ENCODE results near the gene ZP2.

ZP2 gene

GRCh38 chr16:21218153-21218552 is 6.8 kb upstream of the ZP2 start:
- 83% methylated on average over 7 of the region's 7 CpGs for WGBS
- H2BK15ac ChIP-seq (ENCODE audit: low read depth, poor library complexity, severe bottlenecking): no peak overlapping the region
- DNase-seq: no peak
- H2BK120ac ChIP-seq (ENCODE audit: low read depth, low read length): no peak overlapping the region
- H3K23ac ChIP-seq (ENCODE audit: low read length in 2 of 2): no peak overlapping the region
- no peak overlapping the region for H3K4me2 ChIP-seq (ENCODE audit: low read length, poor library complexity, severe bottlenecking)
- no peak overlapping the region for H2BK12ac ChIP-seq (ENCODE audit: low read length in 2 of 2)
- no peaks in the 10 kb centered on the region for H3K36me3 ChIP-seq (ENCODE audit: control insufficient read depth in 1 of 2, insufficient read depth in 2 of 2, low read depth in 1 of 2, low read length in 2 of 2)
- H3K79me1 ChIP-seq (replicated peaks; ENCODE audit: low read length, poor library complexity, severe bottlenecking): no peaks in the 10 kb centered on the region
- H3K9me3 ChIP-seq (ENCODE audit: control insufficient read depth, low read length): peaks cover 3% of the 10 kb centered on the region
- no peak overlapping the region for H2BK5ac ChIP-seq (ENCODE audit: low read depth, low read length, poor library complexity, severe bottlenecking)
- no peak overlapping the region for H3K4ac ChIP-seq (ENCODE audit: low read depth in 1 of 2, low read length in 2 of 2)
- no peak overlapping the region for H4K91ac ChIP-seq (ENCODE audit: low read length)
- no peaks in the 10 kb centered on the region for H3K4me1 ChIP-seq (ENCODE audit: control insufficient read depth, insufficient read depth, low read depth, low read length)
- no peak overlapping the region for H3K18ac ChIP-seq (ENCODE audit: low read depth in 1 of 2, low read length in 2 of 2)
- no peak overlapping the region for H3K14ac ChIP-seq (ENCODE audit: low read length in 2 of 2)
- no peak overlapping the region for H2AK5ac ChIP-seq (ENCODE audit: low read length, severe bottlenecking)
- no peak overlapping the region for H3K9ac ChIP-seq (ENCODE audit: low read length)
- no peak overlapping the region for H4K8ac ChIP-seq (ENCODE audit: low read length)
- peaks cover 4 to 40% of the 10 kb centered on the region in 2 experiments for H3K27me3 ChIP-seq (ENCODE audit: control insufficient read depth in 1 of 2, insufficient read depth in 1 of 2, low read length in 2 of 2)
- no peak overlapping the region for H2AFZ ChIP-seq (ENCODE audit: low read depth, low read length)
- no peak overlapping the region for H3K4me3 ChIP-seq (ENCODE audit: insufficient read depth in 1 of 2, low read depth in 1 of 2, low read length in 2 of 2)
- H3K27ac ChIP-seq (ENCODE audit: low read length, poor library complexity, severe bottlenecking): no peak overlapping the region

- Histone ChIP-seq H4K91ac (ENCODE audit: low read length) (no peak overlapping the region), H3K27me3 (ENCODE audit: control insufficient read depth in 1 of 2, insufficient read depth in 1 of 2, low read length in 2 of 2) (peaks cover 4 to 34% of the 10 kb centered on the region in 2 experiments), H2BK15ac (ENCODE audit: low read depth, poor library complexity, severe bottlenecking) (no peak overlapping the region), H4K8ac (ENCODE audit: low read length) (no peak overlapping the region), H3K4me2 (ENCODE audit: low read length, poor library complexity, severe bottlenecking) (no peak overlapping the region), H3K9ac (ENCODE audit: low read length) (no peak overlapping the region), H2AFZ (ENCODE audit: low read depth, low read length) (no peak overlapping the region), H3K4ac (ENCODE audit: low read depth in 1 of 2, low read length in 2 of 2) (no peak overlapping the region), H3K79me1 (replicated peaks; ENCODE audit: low read length, poor library complexity, severe bottlenecking) (no peaks in the 10 kb centered on the region), H3K27ac (ENCODE audit: low read length, poor library complexity, severe bottlenecking) (no peak overlapping the region), H3K18ac (ENCODE audit: low read depth in 1 of 2, low read length in 2 of 2) (no peak overlapping the region), H3K4me1 (ENCODE audit: control insufficient read depth, insufficient read depth, low read depth, low read length) (no peaks in the 10 kb centered on the region), H2BK120ac (ENCODE audit: low read depth, low read length) (no peak overlapping the region), H3K9me3 (ENCODE audit: control insufficient read depth, low read length) (peaks cover 3% of the 10 kb centered on the region), H3K4me3 (ENCODE audit: insufficient read depth in 1 of 2, low read depth in 1 of 2, low read length in 2 of 2) (no peak overlapping the region), H2BK5ac (ENCODE audit: low read depth, low read length, poor library complexity, severe bottlenecking) (no peak overlapping the region), H2AK5ac (ENCODE audit: low read length, severe bottlenecking) (no peak overlapping the region), H3K23ac (ENCODE audit: low read length in 2 of 2) (no peak overlapping the region), H3K36me3 (ENCODE audit: control insufficient read depth in 1 of 2, insufficient read depth in 2 of 2, low read depth in 1 of 2, low read length in 2 of 2) (no peaks in the 10 kb centered on the region), H3K14ac (ENCODE audit: low read length in 2 of 2) (no peak overlapping the region), H2BK12ac (ENCODE audit: low read length in 2 of 2) (no peak overlapping the region)
- no peak for DNase-seq
- 100% methylated on average over 1 of the region's 2 CpGs for WGBS
Measured at GRCh38 chr16:21217121-21217520, 5.7 kb upstream of the ZP2 start.

GRCh38 chr16:21214086-21214485 is 2.7 kb upstream of the ZP2 start:
- no peak overlapping the region for H2BK15ac ChIP-seq (ENCODE audit: low read depth, poor library complexity, severe bottlenecking)
- no peak overlapping the region for H3K9ac ChIP-seq (ENCODE audit: low read length)
- DNase-seq: no peak
- H3K4me3 ChIP-seq (ENCODE audit: insufficient read depth in 1 of 2, low read depth in 1 of 2, low read length in 2 of 2): no peak overlapping the region
- no peak overlapping the region for H2BK12ac ChIP-seq (ENCODE audit: low read length in 2 of 2)
- no peak overlapping the region for H3K4ac ChIP-seq (ENCODE audit: low read depth in 1 of 2, low read length in 2 of 2)
- no peak overlapping the region for H3K23ac ChIP-seq (ENCODE audit: low read length in 2 of 2)
- H3K14ac ChIP-seq (ENCODE audit: low read length in 2 of 2): no peak overlapping the region
- H2BK5ac ChIP-seq (ENCODE audit: low read depth, low read length, poor library complexity, severe bottlenecking): no peak overlapping the region
- H4K91ac ChIP-seq (ENCODE audit: low read length): no peak overlapping the region
- no peak overlapping the region for H3K4me2 ChIP-seq (ENCODE audit: low read length, poor library complexity, severe bottlenecking)
- no peaks in the 10 kb centered on the region for H3K9me3 ChIP-seq (ENCODE audit: control insufficient read depth, low read length)
- 91% methylated on average over 3 of the region's 4 CpGs for WGBS
- H2BK120ac ChIP-seq (ENCODE audit: low read depth, low read length): no peak overlapping the region
- no peaks in the 10 kb centered on the region for H3K36me3 ChIP-seq (ENCODE audit: control insufficient read depth in 1 of 2, insufficient read depth in 2 of 2, low read depth in 1 of 2, low read length in 2 of 2)
- H4K8ac ChIP-seq (ENCODE audit: low read length): no peak overlapping the region
- peaks cover 21 to 46% of the 10 kb centered on the region in 2 experiments for H3K27me3 ChIP-seq (ENCODE audit: control insufficient read depth in 1 of 2, insufficient read depth in 1 of 2, low read length in 2 of 2)
- no peak overlapping the region for H2AFZ ChIP-seq (ENCODE audit: low read depth, low read length)
- no peak overlapping the region for H2AK5ac ChIP-seq (ENCODE audit: low read length, severe bottlenecking)
- H3K18ac ChIP-seq (ENCODE audit: low read depth in 1 of 2, low read length in 2 of 2): no peak overlapping the region
- no peaks in the 10 kb centered on the region for H3K79me1 ChIP-seq (replicated peaks; ENCODE audit: low read length, poor library complexity, severe bottlenecking)
- no peak overlapping the region for H3K27ac ChIP-seq (ENCODE audit: low read length, poor library complexity, severe bottlenecking)
- H3K4me1 ChIP-seq (ENCODE audit: control insufficient read depth, insufficient read depth, low read depth, low read length): no peaks in the 10 kb centered on the region

- Histone ChIP-seq H2BK15ac (ENCODE audit: low read depth, poor library complexity, severe bottlenecking) (no peak overlapping the region), H3K79me1 (replicated peaks; ENCODE audit: low read length, poor library complexity, severe bottlenecking) (no peaks in the 10 kb centered on the region), H2BK12ac (ENCODE audit: low read length in 2 of 2) (no peak overlapping the region), H3K4me2 (ENCODE audit: low read length, poor library complexity, severe bottlenecking) (no peak overlapping the region), H3K27me3 (ENCODE audit: control insufficient read depth in 1 of 2, insufficient read depth in 1 of 2, low read length in 2 of 2) (peaks cover 41 to 42% of the 10 kb centered on the region in 2 experiments), H3K36me3 (ENCODE audit: control insufficient read depth in 1 of 2, insufficient read depth in 2 of 2, low read depth in 1 of 2, low read length in 2 of 2) (no peaks in the 10 kb centered on the region), H2BK120ac (ENCODE audit: low read depth, low read length) (no peak overlapping the region), H2BK5ac (ENCODE audit: low read depth, low read length, poor library complexity, severe bottlenecking) (no peak overlapping the region), H2AK5ac (ENCODE audit: low read length, severe bottlenecking) (no peak overlapping the region), H3K4me3 (ENCODE audit: insufficient read depth in 1 of 2, low read depth in 1 of 2, low read length in 2 of 2) (no peak overlapping the region), H3K18ac (ENCODE audit: low read depth in 1 of 2, low read length in 2 of 2) (no peak overlapping the region), H4K91ac (ENCODE audit: low read length) (no peak overlapping the region), H3K9ac (ENCODE audit: low read length) (no peak overlapping the region), H3K27ac (ENCODE audit: low read length, poor library complexity, severe bottlenecking) (no peak overlapping the region), H3K4me1 (ENCODE audit: control insufficient read depth, insufficient read depth, low read depth, low read length) (no peaks in the 10 kb centered on the region), H3K14ac (ENCODE audit: low read length in 2 of 2) (no peak overlapping the region), H2AFZ (ENCODE audit: low read depth, low read length) (no peak overlapping the region), H3K4ac (ENCODE audit: low read depth in 1 of 2, low read length in 2 of 2) (no peak overlapping the region), H3K9me3 (ENCODE audit: control insufficient read depth, low read length) (no peaks in the 10 kb centered on the region), H4K8ac (ENCODE audit: low read length) (no peak overlapping the region), H3K23ac (ENCODE audit: low read length in 2 of 2) (no peak overlapping the region)
- 39% methylated on average over 2 of the region's 2 CpGs for WGBS
- DNase-seq: no peak
Measured at GRCh38 chr16:21208446-21209230, 2.7 kb downstream of the ZP2 start.

Data from mesenchymal stem cell (in vitro differentiated cells and primary cell).